Body of pancreas (tissue), 4 donors: ENCODE results near the gene PTPRS.

Experiments used
- CTCF ChIP-seq, 7 experiments: fragments of 450-650 bp in 4 of 7; fragments of 200-600 bp in 3 of 7; sonication (generic) in 3 of 7; IDR thresholded peaks; one replicate each; pipeline ENCODE4 v1.5.1; 2016 to 2019; ENCODE audit warnings: antibody characterized with exemption in 7 of 7
- POLR2A ChIP-seq, 3 donors: fragments of 450-650 bp; IDR thresholded peaks; one replicate each; pipeline ENCODE4 v1.6.1; 2016; ENCODE audit warnings: antibody characterized with exemption in 3 of 3, mild to moderate bottlenecking in 2 of 3

- no peak for TF ChIP-seq CTCF (IDR thresholded peaks at IDR 0.05)
- TF ChIP-seq POLR2A (IDR thresholded peaks at IDR 0.05), result no peak
Measured at GRCh38 chr19:5342573-5343201, 2.1 kb upstream of the PTPRS start.
